GM12801 (cell line): Measurements from ENCODE around the gene PM20D2.

ENCODE experiments used
- CTCF ChIP-seq: IDR thresholded peaks from one replicate; pipeline ENCODE4 v1.5.1; 2011; ENCODE audit warnings: control low read depth; ENCODE audit not compliant: insufficient read length; ENCODE audit errors: extremely low read depth

Gene PM20D2

DNA sequence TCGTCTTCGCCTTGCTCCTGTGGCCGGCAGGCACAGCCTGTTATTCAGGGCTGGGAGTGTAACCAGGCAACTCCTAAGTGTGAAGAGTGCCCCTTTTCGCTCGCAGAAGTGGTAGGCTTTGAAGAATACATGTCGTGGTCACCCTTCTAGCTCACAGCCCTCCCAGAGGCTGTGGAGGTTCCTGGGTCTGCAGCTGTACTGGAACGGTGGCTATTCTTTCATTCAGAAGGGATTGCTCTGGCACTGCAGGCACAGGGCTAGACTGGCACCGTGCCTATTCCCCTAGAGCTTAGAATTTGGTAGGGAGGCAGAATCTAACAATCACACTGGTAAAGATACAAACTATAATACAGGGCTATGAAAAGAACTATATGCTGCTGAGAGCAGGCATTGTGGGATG lies 26.9 kb upstream of the PM20D2 start:
- no peak for TF ChIP-seq CTCF

- no peak for TF ChIP-seq CTCF
These were observed 25.5 kb upstream of the PM20D2 start for GRCh38 chr6:89120371-89120770.

DNA sequence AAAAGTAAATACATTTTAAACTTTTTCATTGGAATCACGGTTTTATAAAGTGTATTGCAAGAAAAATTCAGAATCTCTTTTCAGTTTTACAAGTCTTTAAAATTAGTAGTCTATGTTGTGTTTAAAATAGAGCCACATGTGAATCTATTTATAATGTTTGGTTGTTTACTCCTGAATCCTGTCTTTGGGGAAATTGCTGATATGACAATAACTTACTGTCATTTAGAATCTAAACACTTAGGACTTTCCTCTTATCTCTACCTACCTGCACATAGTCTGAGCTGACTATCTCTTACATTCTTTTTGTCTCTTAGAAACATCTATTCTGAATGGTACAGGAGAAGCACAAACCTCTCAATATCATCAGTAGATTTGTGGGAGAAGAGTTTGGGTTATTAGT lies 23.9 kb upstream of the PM20D2 start:
- TF ChIP-seq CTCF = no peak

DNA sequence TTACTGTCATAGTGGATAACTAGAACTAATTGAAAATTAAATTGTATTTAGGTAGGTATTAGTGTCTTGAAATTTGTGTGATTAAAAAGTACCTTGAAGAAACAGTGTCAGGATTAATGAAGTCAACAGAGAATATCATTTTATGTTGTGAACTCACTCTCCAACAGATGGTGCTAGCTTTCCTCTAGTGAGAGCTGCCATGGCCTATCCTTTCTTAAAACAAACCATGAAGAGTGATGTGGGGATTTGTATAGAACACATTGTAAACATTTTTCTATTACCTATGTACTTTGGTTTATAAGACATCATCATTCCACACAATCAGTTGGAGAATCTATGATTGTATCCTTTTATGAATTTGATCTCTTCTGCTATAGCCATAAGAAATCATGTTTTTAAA lies 23.2 kb upstream of the PM20D2 start:
- TF ChIP-seq CTCF = no peak

GRCh38 chr6:89131599-89131998 lies 14.3 kb upstream of the PM20D2 start:
- no peak for TF ChIP-seq CTCF

- no peak for TF ChIP-seq CTCF
These were observed 13.8 kb upstream of the PM20D2 start for GRCh38 chr6:89132057-89132456.

- TF ChIP-seq CTCF = no peak
These were observed 11.9 kb upstream of the PM20D2 start for GRCh38 chr6:89133981-89134380.

- TF ChIP-seq CTCF = no peak
These were observed 11.1 kb upstream of the PM20D2 start for GRCh38 chr6:89134723-89135122.
